ENCODE data around the gene VAMP8.
"Not testable (repeated sequence)": the region's sequence is repeated elsewhere in the genome, so short reads cannot be mapped to it uniquely, and the experiment has no call there.

VAMP8 gene

DNA sequence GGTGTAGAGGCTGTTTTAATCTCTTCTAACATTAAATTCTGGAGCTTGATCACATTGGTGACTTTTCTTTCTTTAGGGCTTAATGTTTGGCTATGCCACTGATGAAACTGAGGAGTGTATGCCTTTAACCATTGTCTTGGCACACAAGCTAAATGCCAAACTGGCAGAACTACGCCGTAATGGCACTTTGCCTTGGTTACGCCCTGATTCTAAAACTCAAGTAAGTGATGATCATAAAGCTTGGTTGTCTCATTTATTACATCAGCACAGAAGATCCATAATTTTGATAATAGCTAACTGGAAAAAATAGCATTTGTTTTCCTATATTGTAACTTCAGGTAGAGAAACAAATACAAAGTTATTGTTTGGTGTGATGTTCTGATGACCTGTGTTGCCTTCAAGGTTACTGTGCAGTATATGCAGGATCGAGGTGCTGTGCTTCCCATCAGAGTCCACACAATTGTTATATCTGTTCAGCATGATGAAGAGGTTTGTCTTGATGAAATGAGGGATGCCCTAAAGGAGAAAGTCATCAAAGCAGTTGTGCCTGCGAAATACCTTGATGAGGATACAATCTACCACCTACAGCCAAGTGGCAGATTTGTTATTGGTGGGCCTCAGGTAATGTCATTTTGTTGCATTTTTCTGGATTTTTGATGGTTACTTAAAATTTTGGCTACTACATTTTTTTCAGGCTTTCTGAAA lies 35.5 kb upstream of the VAMP8 start:
- no peak overlapping the region for H3K4me3 ChIP-seq (ENCODE audit: low read depth, low read length)

DNA sequence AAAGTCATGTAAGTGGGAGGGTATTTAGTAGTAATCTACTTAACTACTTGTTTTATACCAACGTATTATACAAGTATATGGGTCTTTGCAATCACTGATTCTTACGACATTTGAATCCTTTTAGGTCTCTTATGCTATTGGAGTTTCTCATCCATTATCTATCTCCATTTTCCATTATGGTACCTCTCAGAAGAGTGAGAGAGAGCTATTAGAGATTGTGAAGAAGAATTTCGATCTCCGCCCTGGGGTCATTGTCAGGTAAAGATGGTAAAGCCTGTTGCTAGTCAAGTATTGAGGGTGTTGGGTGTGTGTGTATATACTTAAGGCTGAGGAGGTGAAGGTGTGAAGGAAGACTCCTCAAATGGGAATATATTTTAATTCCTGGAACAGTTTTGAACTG lies 34.6 kb upstream of the VAMP8 start:
- no peak overlapping the region for H3K4me3 ChIP-seq (ENCODE audit: low read depth, low read length)
- TF ChIP-seq, protein P1, sequence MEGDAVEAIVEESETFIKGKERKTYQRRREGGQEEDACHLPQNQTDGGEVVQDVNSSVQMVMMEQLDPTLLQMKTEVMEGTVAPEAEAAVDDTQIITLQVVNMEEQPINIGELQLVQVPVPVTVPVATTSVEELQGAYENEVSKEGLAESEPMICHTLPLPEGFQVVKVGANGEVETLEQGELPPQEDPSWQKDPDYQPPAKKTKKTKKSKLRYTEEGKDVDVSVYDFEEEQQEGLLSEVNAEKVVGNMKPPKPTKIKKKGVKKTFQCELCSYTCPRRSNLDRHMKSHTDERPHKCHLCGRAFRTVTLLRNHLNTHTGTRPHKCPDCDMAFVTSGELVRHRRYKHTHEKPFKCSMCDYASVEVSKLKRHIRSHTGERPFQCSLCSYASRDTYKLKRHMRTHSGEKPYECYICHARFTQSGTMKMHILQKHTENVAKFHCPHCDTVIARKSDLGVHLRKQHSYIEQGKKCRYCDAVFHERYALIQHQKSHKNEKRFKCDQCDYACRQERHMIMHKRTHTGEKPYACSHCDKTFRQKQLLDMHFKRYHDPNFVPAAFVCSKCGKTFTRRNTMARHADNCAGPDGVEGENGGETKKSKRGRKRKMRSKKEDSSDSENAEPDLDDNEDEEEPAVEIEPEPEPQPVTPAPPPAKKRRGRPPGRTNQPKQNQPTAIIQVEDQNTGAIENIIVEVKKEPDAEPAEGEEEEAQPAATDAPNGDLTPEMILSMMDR (IDR thresholded peaks at IDR 0.05; ENCODE audit: borderline replicate concordance, insufficient read depth, low read depth, low read length) = no peak

More for the DNA sequence above, 35.5 kb upstream of the VAMP8 start:
- TF ChIP-seq, protein P1 (IDR thresholded peaks at IDR 0.05; ENCODE audit: borderline replicate concordance, insufficient read depth, low read depth, low read length) = no peak

DNA sequence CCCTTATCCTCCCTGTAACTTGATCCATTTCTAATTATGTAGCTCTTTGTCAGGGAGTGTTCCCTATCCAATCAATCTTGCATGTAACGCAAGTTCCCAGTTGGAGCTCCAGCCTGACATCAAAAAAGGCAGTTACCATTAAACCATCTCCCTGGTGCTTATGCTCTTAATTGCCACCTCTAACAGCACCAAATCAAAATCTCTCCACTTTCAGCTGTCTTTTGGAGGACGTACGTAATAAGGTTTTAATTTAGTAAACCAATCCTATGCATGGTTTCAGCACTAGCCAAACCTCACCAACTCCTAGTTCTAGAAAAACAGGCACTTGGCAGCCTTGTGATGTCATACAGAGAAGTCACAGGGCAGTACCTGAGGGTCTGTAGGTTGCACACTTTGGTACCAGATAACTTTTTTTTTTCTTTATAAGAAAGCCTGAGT lies 33.1 kb upstream of the VAMP8 start:
- not testable (repeated sequence) for H3K4me3 ChIP-seq (ENCODE audit: low read depth, low read length)

DNA sequence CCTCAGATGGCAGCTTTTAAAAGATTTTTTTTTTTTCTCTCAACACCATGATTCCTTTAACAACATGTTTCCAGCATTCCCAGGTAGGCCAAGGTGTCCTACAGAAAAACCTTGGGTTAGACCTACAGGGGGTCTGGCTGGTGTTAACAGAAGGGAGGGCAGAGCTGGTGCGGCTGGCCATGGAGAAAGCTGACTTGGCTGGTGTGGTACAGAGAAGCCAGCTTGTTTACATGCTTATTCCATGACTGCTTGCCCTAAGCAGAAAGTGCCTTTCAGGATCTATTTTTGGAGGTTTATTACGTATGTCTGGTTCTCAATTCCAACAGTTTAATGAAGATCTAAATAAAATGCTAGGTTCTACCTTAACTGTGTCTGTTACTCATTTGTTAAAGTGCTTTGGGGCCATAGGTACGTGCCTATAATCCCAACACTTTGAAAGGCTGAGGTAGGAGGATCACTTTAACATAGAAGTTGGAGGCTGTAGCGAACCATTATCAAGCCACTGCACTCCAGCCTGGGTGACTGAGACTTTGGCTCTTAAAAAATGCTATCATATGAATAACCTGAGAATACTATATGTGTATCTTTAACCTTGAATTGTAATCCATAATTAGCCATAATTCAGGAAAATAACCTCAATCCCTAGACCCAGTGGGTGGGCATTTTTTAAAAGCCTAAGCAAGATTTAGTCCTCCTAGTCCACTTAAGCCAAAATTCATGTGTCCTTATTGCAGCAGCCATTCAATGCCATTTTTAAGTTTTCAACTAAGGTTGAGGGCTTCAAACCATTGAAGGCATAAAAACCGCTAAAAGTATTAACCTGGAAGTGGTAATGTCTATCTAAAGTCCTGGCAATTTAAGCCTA lies 32.2 kb upstream of the VAMP8 start:
- not testable (repeated sequence) for H3K4me3 ChIP-seq (ENCODE audit: low read depth, low read length)

DNA sequence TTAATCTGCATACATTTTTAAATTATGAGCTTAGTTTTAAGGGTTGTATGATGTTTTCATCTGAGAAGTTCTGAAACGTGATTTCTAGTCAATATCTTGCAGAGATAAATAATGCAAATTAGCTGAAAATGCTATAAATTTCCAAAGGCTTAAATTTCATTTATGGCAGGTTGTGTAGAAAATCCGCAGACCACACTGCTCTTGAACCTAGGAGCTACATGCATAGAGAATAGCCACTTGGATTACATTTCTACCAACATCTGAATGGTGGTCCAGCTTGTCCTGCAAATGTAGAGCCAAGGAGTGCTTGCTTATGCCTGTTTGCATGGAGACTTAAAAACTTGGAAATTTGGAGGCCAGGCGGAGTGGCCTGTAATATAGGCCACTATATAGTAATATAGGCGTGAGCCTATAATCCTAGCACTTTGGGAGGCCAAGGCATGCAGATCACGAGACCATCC lies 31.6 kb upstream of the VAMP8 start:
- TF ChIP-seq, protein P1 (IDR thresholded peaks at IDR 0.05; ENCODE audit: borderline replicate concordance, insufficient read depth, low read depth, low read length) = no peak
- H3K4me3 ChIP-seq (ENCODE audit: low read depth, low read length) = no peak overlapping the region

DNA sequence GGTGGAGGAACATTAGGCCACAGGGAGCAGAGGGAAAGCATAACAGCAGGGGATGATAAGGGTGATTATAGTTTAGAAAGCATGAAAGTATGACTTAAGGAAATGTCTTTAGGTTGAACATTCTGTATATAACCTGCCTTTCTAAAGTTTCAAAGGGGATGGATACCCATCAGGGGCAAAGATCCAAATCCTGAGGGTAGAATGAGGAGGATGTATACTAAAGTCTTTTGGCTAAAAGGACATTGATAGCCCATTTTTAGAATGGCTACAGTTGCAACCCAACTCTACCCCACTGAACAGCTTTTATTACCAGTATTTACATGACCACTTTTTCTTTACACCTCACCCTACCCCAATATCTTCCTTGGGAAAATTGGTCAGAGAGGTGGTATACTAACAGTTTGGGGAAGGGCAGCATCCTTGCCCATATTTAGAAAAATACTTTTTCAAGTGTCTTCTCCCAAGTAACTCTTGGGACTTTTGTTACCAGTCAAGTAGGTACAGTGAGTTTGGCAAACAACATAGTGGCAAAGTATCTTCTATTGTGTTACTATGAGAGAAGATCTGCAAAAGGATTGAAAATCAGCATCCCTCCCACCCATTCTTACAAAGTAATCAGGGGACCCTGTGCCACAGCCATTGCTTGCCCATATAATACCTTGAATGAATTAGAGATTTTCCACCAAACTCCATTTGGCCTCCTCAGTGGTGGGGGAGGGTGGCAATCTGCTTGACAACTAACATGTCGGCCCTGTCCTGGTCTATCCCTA lies 30.1 kb upstream of the VAMP8 start:
- TF ChIP-seq, protein P1 (IDR thresholded peaks at IDR 0.05; ENCODE audit: borderline replicate concordance, insufficient read depth, low read depth, low read length) = no peak
- no peak overlapping the region for H3K4me3 ChIP-seq (ENCODE audit: low read depth, low read length)

DNA sequence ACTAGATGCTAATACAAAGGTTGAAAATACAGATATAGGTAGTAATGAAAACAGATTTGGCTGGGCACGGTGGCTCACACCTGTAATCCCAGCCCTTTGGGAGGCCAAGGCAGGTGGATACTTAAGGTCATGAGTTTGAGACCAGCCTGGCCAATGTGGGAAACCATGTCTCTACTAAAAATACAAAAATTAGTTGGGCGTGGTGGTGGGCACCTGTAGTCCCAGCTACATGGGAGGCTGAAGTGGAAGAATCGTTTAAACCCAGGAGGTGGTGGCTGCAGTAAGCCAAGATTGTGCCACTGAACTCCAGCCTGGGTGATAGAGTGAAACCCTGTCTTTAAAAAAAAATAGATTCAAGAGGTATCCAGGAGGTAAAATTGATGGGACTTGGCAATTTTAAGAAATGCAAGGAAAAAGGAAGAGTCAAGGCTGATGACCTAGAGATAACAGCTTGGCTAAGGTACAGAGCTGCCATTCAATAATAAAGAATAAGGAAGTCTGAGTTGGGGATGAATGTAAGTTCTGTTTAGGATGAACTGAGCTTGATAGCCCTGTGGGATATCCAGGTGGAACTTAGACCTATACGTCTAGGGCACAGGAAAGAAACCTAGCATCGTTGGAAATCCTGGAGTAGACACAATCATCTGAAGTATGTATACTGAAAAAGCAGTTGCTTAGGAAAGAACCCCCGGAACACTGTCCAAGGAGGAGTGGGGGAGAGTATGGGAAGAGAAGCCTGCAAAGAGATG lies 29.4 kb upstream of the VAMP8 start:
- no peak overlapping the region for H3K4me3 ChIP-seq (ENCODE audit: low read depth, low read length)
- TF ChIP-seq, protein P1 (IDR thresholded peaks at IDR 0.05; ENCODE audit: borderline replicate concordance, insufficient read depth, low read depth, low read length) = no peak
